Mucosa of descending colon (tissue), 3 donors: ENCODE results near the gene SRBD1. TPM values are rescaled to one million over a fixed set of nuclear protein-coding genes. Genes with fewer than 3 reads are reported as not detected.
A peak's percentile ranks its signal among the peaks of the same experiment; 100 is the strongest.
"Not testable (repeated sequence)": the region's sequence is repeated elsewhere in the genome, so short reads cannot be mapped to it uniquely, and the experiment has no call there.

ENCODE experiments used
- ATAC-seq: fragments of 200-7000 bp; cut with Tn5 transposase; one replicate; pipeline ENCODE4 v1.9.1; 2020; ENCODE audit warnings: mild to moderate bottlenecking, moderate library complexity
- DNase-seq, 3 donors: peaks; one replicate each; pipeline ENCODE4 v3.0.0-alpha.2; 2020
- H3K36me3 ChIP-seq: fragments of 200-600 bp; one replicate; pipeline ENCODE4 v1.8.0; 2021; ENCODE audit warnings: low read depth, mild to moderate bottlenecking
- H3K4me1 ChIP-seq: fragments of 200-600 bp; one replicate; pipeline ENCODE4 v1.8.0; 2021; ENCODE audit warnings: low read depth, mild to moderate bottlenecking
- H3K4me3 ChIP-seq: fragments of 200-600 bp; one replicate; pipeline ENCODE4 v1.8.0; 2021; ENCODE audit warnings: mild to moderate bottlenecking
- H3K9me3 ChIP-seq: fragments of 200-600 bp; one replicate; pipeline ENCODE4 v1.8.0; 2021; ENCODE audit warnings: mild to moderate bottlenecking
- CTCF ChIP-seq: fragments of 200-600 bp; IDR thresholded peaks from one replicate; pipeline ENCODE4 v1.8.0; 2022; ENCODE audit warnings: antibody characterized with exemption, mild to moderate bottlenecking
- intact Hi-C, 2 donors: fragments of 100-400 bp; cut with DNase I in 1 of 2; cut with micrococcal nuclease in 1 of 2; formaldehyde crosslinking; loops; one replicate each; pipeline versions ENCODE4 v1.11.0 to v1.11.1; 2022; cut with DNase I, micrococcal nuclease
- total RNA-seq, 3 donors: library from RNA; stranded (reverse); fragmentation: NEBNext Ultra II Directional in 2 of 3; extraction: Animal tissue kit (Norgen Biotek cat#: 25700) in 2 of 3; gene quantifications; one replicate each; pipeline versions ENCODE4 v1.2.1 to v1.2.4, GENCODE V29; 2021 to 2023
- donor health status: DM: no; HTN: no; CAD: no; lungs with moderate emphysema.
- donor health status: DM: no; HTN: no; CAD: no.
- donor health status: DM: no; HTN: yes; CAD: no.

The SRBD1 gene
- total RNA-seq, 3 donors from 2014 or later: 17.2 to 20.9 (median 17.3) TPM

GRCh38 chr2:45432406-45432805 lies 178.7 kb downstream of the SRBD1 start:
- no peak for TF ChIP-seq CTCF
- intact Hi-C loops: no loop called here
- Histone ChIP-seq H3K4me3 (no peak overlapping the region), H3K36me3 (no peaks in the 10 kb centered on the region), H3K4me1 (no peaks in the 10 kb centered on the region), H3K9me3 (no peaks in the 10 kb centered on the region)
- DNase-seq (no peak), ATAC-seq (no peak)

GRCh38 chr2:45426025-45426424 lies 185.0 kb downstream of the SRBD1 start:
- intact Hi-C loops, H3K9me3 ChIP-seq, H3K36me3 ChIP-seq, ATAC-seq, H3K4me1 ChIP-seq, H3K4me3 ChIP-seq, DNase-seq: not testable (repeated sequence)

- H3K36me3 ChIP-seq: no peaks in the 10 kb centered on the region
- no peak for TF ChIP-seq CTCF
- no peaks in the 10 kb centered on the region for H3K4me1 ChIP-seq
- ATAC-seq (no peak), DNase-seq (no peak)
- no peak overlapping the region for H3K4me3 ChIP-seq
- no peaks in the 10 kb centered on the region for H3K9me3 ChIP-seq
- intact Hi-C loops: no loop called here
Measured at GRCh38 chr2:45422921-45423320, 188.1 kb downstream of the SRBD1 start.

GRCh38 chr2:45418532-45418931 lies 192.5 kb downstream of the SRBD1 start:
- H3K36me3 ChIP-seq: no peaks in the 10 kb centered on the region
- TF ChIP-seq CTCF: no peak
- intact Hi-C loops: no loop called here
- no peak for DNase-seq
- H3K9me3 ChIP-seq: no peaks in the 10 kb centered on the region
- H3K4me1 ChIP-seq: no peaks in the 10 kb centered on the region
- no peak for ATAC-seq
- H3K4me3 ChIP-seq: no peak overlapping the region

GRCh38 chr2:45415534-45416123 lies 195.4 kb downstream of the SRBD1 start:
- H3K4me3 ChIP-seq: no peak overlapping the region
- TF ChIP-seq CTCF: no peak
- no peaks in the 10 kb centered on the region for H3K4me1 ChIP-seq
- ATAC-seq (no peak), DNase-seq (no peak)
- intact Hi-C loops: no loop called here
- no peaks in the 10 kb centered on the region for H3K9me3 ChIP-seq
- H3K36me3 ChIP-seq: no peaks in the 10 kb centered on the region

- ATAC-seq (no peak), DNase-seq (peak in 1 of 3 donors; percentile 6)
- Histone ChIP-seq H3K9me3 (no peaks in the 10 kb centered on the region), H3K4me1 (no peaks in the 10 kb centered on the region), H3K4me3 (no peak overlapping the region), H3K36me3 (no peaks in the 10 kb centered on the region)
- no peak for TF ChIP-seq CTCF
- intact Hi-C loops: no loop called here
Measured at GRCh38 chr2:45412754-45413379, 198.2 kb downstream of the SRBD1 start.
